Mesothelial cell of epicardium (in vitro differentiated cells): ENCODE results near the gene BRF1. TPM values are rescaled to one million over a fixed set of nuclear protein-coding genes. Genes with fewer than 3 reads are reported as not detected.
"Not testable (repeated sequence)": the region's sequence is repeated elsewhere in the genome, so short reads cannot be mapped to it uniquely, and the experiment has no call there.

Experiments
- DNase-seq, 2 experiments: peaks; one replicate each; pipeline ENCODE4 v3.0.0; 2021; ENCODE audit warnings: low spot score in 2 of 2; ENCODE audit not compliant: unreplicated experiment in 2 of 2
- H3K27ac Mint-ChIP-seq: 2 replicates; pipeline ENCODE4 v1.8.0; 2021; ENCODE audit warnings: mixed read lengths
- H3K27me3 Mint-ChIP-seq: 2 replicates; pipeline ENCODE4 v1.8.0; 2021; ENCODE audit warnings: low read depth, mixed read lengths
- H3K36me3 Mint-ChIP-seq: 2 replicates; pipeline ENCODE4 v1.8.0; 2021; ENCODE audit warnings: mixed read lengths
- H3K4me1 Mint-ChIP-seq: 2 replicates; pipeline ENCODE4 v1.8.0; 2021; ENCODE audit warnings: mixed read lengths
- H3K4me3 Mint-ChIP-seq: 2 replicates; pipeline ENCODE4 v1.8.0; 2021; ENCODE audit warnings: mild to moderate bottlenecking, moderate library complexity, mixed read lengths
- H3K9me3 Mint-ChIP-seq: 2 replicates; pipeline ENCODE4 v1.8.0; 2021; ENCODE audit warnings: mixed read lengths
- total RNA-seq: library from RNA; stranded (reverse); gene quantifications from 3 replicates; pipeline ENCODE4 v1.2.1, GENCODE V29; 2021
- TF ChIP-seq, protein P1 (sequence below): fragments of 200-600 bp; sonication (generic); IDR thresholded peaks from one replicate; pipeline ENCODE4 v1.5.0; 2021; ENCODE audit warnings: antibody characterized with exemption; ENCODE audit not compliant: unreplicated experiment

The BRF1 gene
- total RNA-seq, 1 donor from 2014 or later: 78.6 TPM

- H3K4me3 Mint-ChIP-seq: no peak overlapping the region
- no peaks in the 10 kb centered on the region for H3K9me3 Mint-ChIP-seq
- no peaks in the 10 kb centered on the region for H3K27me3 Mint-ChIP-seq
- H3K27ac Mint-ChIP-seq: no peak overlapping the region
- no peaks in the 10 kb centered on the region for H3K36me3 Mint-ChIP-seq
- peaks cover 8% of the 10 kb centered on the region for H3K4me1 Mint-ChIP-seq
- TF ChIP-seq, protein P1, sequence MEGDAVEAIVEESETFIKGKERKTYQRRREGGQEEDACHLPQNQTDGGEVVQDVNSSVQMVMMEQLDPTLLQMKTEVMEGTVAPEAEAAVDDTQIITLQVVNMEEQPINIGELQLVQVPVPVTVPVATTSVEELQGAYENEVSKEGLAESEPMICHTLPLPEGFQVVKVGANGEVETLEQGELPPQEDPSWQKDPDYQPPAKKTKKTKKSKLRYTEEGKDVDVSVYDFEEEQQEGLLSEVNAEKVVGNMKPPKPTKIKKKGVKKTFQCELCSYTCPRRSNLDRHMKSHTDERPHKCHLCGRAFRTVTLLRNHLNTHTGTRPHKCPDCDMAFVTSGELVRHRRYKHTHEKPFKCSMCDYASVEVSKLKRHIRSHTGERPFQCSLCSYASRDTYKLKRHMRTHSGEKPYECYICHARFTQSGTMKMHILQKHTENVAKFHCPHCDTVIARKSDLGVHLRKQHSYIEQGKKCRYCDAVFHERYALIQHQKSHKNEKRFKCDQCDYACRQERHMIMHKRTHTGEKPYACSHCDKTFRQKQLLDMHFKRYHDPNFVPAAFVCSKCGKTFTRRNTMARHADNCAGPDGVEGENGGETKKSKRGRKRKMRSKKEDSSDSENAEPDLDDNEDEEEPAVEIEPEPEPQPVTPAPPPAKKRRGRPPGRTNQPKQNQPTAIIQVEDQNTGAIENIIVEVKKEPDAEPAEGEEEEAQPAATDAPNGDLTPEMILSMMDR: no peak
- no peak for DNase-seq
These were observed 10.0 kb downstream of the BRF1 start for GRCh38 chr14:105290621-105291346.

DNA sequence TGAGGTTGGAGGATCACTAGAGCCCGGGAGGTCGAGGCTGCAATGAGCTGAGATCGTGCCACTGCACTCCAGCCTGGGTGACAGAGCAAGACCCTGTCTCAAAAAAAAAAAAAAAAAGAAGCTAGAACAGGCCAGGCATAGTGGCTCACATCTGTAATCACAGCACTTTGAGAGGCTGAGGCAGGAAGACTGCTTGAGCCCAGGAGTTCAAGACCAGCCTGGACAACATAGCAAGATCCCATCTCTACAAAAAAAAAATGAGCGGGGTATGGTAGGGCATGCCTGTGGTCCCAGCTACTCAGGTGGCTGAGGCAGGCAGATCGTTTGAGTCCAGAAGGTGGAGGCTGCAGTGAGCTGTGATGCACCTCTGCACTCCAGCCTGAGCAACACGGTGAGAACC, 11.9 kb downstream of the BRF1 start:
- DNase-seq, H3K36me3 Mint-ChIP-seq, H3K27me3 Mint-ChIP-seq, H3K9me3 Mint-ChIP-seq, H3K4me1 Mint-ChIP-seq, H3K4me3 Mint-ChIP-seq, H3K27ac Mint-ChIP-seq: not testable (repeated sequence)

- Mint-ChIP-seq H3K9me3 (no peaks in the 10 kb centered on the region), H3K27ac (no peak overlapping the region), H3K36me3 (peaks cover 6% of the 10 kb centered on the region), H3K4me1 (no peaks in the 10 kb centered on the region), H3K4me3 (no peak overlapping the region), H3K27me3 (no peaks in the 10 kb centered on the region)
- TF ChIP-seq, protein P1: no peak
- DNase-seq: no peak
These were observed 13.3 kb downstream of the BRF1 start for GRCh38 chr14:105287249-105288102.

GRCh38 chr14:105286759-105287144, 14.0 kb downstream of the BRF1 start:
- H3K4me3 Mint-ChIP-seq: no peak overlapping the region
- no peaks in the 10 kb centered on the region for H3K9me3 Mint-ChIP-seq
- no peaks in the 10 kb centered on the region for H3K27me3 Mint-ChIP-seq
- H3K36me3 Mint-ChIP-seq: peaks cover 6% of the 10 kb centered on the region
- peaks cover 2% of the 10 kb centered on the region for H3K4me1 Mint-ChIP-seq
- no peak for DNase-seq
- TF ChIP-seq, protein P1: no peak
- no peak overlapping the region for H3K27ac Mint-ChIP-seq

GRCh38 chr14:105285174-105285573, 15.6 kb downstream of the BRF1 start:
- no peaks in the 10 kb centered on the region for H3K9me3 Mint-ChIP-seq

DNA sequence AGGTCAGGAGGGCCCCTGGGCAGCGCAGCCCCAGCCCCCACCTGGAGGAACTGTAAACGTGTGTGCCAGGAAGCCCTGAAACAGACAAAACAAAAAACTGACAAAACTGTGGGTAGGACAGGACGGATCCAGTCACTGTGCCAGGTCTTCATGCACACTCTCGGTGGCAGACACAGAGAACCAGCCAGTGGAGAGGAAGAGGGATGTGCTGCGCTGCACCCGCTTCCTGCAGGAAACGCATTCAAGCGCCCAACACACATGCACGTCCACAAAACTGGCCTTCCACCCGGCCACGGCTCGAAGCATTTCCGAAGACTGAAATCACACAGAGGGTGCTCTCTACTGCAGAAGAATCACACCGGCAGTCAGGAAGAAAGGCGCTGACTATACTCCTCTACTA, 16.9 kb downstream of the BRF1 start:
- H3K27ac Mint-ChIP-seq: no peak overlapping the region
- peaks cover 4% of the 10 kb centered on the region for H3K4me1 Mint-ChIP-seq
- H3K27me3 Mint-ChIP-seq: no peaks in the 10 kb centered on the region
- no peak for DNase-seq
- peaks cover 6% of the 10 kb centered on the region for H3K36me3 Mint-ChIP-seq
- TF ChIP-seq, protein P1: no peak
- no peak overlapping the region for H3K4me3 Mint-ChIP-seq
- no peaks in the 10 kb centered on the region for H3K9me3 Mint-ChIP-seq

More at GRCh38 chr14:105285174-105285573, 15.6 kb downstream of the BRF1 start:
- TF ChIP-seq, protein P1: no peak
- Mint-ChIP-seq H3K36me3 (peaks cover 6% of the 10 kb centered on the region), H3K27me3 (no peaks in the 10 kb centered on the region), H3K27ac (peak overlapping the region; percentile 14), H3K4me3 (no peak overlapping the region), H3K4me1 (peaks cover 4% of the 10 kb centered on the region)
- no peak for DNase-seq
